IMR-90 (cell line): ENCODE results near the gene THEMIS2. TPM values are rescaled to one million over a fixed set of nuclear protein-coding genes. Genes with fewer than 3 reads are reported as not detected.

ENCODE experiments used
- ATAC-seq: fragments of 200-7000 bp; cut with Tn5 transposase; 2 replicates; pipeline ENCODE4 v1.9.1; 2020; ENCODE audit warnings: low read depth, mild to moderate bottlenecking, moderate library complexity
- BruUV-seq: library from RNA; stranded (reverse); fragments of 400-500 nt; replicated peaks from 2 replicates; lab custom pipeline; 2021; lab: Mats Ljungman, UMichigan
- CTCF ChIA-PET: fragments of 300-600 bp; formaldehyde crosslinking; extraction: SDS; loops from one replicate; lab custom pipeline; 2021; ENCODE audit warnings: antibody characterized with exemption; lab: Yijun Ruan, JAX
- POLR2A ChIA-PET: fragments of 300-600 bp; sonication (Branson Sonifier 250); formaldehyde crosslinking; loops from one replicate; lab custom pipeline; 2022; ENCODE audit warnings: antibody characterized with exemption; ENCODE audit not compliant: unreplicated experiment; lab: Charles Lee
- DNase-seq: peaks from one replicate; pipeline ENCODE4 v3.0.0; 2013
- H2AFZ ChIP-seq: replicated peaks from 2 replicates; pipeline ENCODE3; 2013; ENCODE audit warnings: low read length, mild to moderate bottlenecking; ENCODE audit not compliant: poor library complexity
- H2AK5ac ChIP-seq: 2 replicates; pipeline ENCODE4 v1.6.1; 2013; ENCODE audit warnings: low read depth, low read length, inconsistent platforms
- H2AK9ac ChIP-seq: replicated peaks from 2 replicates; pipeline ENCODE3; 2013; ENCODE audit warnings: mild to moderate bottlenecking, low read depth, low read length, moderate library complexity; ENCODE audit not compliant: poor library complexity
- H2BK120ac ChIP-seq: 2 replicates; pipeline ENCODE4 v1.6.1; 2013; ENCODE audit warnings: low read depth, low read length, inconsistent platforms
- H2BK15ac ChIP-seq: 3 replicates; pipeline ENCODE4 v1.6.1; 2013; ENCODE audit warnings: low read depth, low read length, inconsistent platforms
- H2BK20ac ChIP-seq: 2 replicates; pipeline ENCODE4 v1.6.1; 2013; ENCODE audit warnings: low read depth, mild to moderate bottlenecking, inconsistent platforms, low read length, moderate library complexity
- H2BK5ac ChIP-seq: 2 replicates; pipeline ENCODE4 v1.6.1; 2013; ENCODE audit warnings: mild to moderate bottlenecking, low read depth, low read length, inconsistent platforms; ENCODE audit not compliant: poor library complexity, severe bottlenecking
- H3K14ac ChIP-seq: replicated peaks from 2 replicates; pipeline ENCODE4 v1.6.1; 2013; ENCODE audit warnings: low read depth, low read length, inconsistent platforms
- H3K18ac ChIP-seq: 2 replicates; pipeline ENCODE4 v1.6.1; 2013; ENCODE audit warnings: low read depth, low read length, control low read depth
- H3K23ac ChIP-seq: 2 replicates; pipeline ENCODE4 v1.6.1; 2013; ENCODE audit warnings: low read depth, low read length, inconsistent platforms
- H3K27ac ChIP-seq: 2 replicates; pipeline ENCODE4 v1.5.1; 2013; ENCODE audit warnings: mild to moderate bottlenecking, control low read depth, low read length; ENCODE audit not compliant: insufficient read depth
- H3K27me3 ChIP-seq: 2 replicates; pipeline ENCODE4 v1.6.1; 2013; ENCODE audit warnings: low read length; ENCODE audit not compliant: control insufficient read depth, insufficient read depth
- H3K36me3 ChIP-seq: 2 replicates; pipeline ENCODE4 v1.6.1; 2013; ENCODE audit warnings: low read length, mixed read lengths; ENCODE audit not compliant: control insufficient read depth, insufficient read depth
- H3K4ac ChIP-seq: 2 replicates; pipeline ENCODE4 v1.6.1; 2013; ENCODE audit warnings: low read depth, low read length, inconsistent platforms
- H3K4me1 ChIP-seq: 2 replicates; pipeline ENCODE4 v1.6.1; 2013; ENCODE audit warnings: low read length, mixed read lengths; ENCODE audit not compliant: control insufficient read depth, insufficient read depth
- H3K4me2 ChIP-seq: 2 replicates; pipeline ENCODE4 v1.6.1; 2013; ENCODE audit warnings: low read depth, mild to moderate bottlenecking, control low read depth, low read length, moderate library complexity
- H3K4me3 ChIP-seq: 2 replicates; pipeline ENCODE4 v1.5.1; 2013; ENCODE audit warnings: low read depth, mild to moderate bottlenecking, control low read depth, low read length, moderate library complexity; ENCODE audit not compliant: insufficient read depth
- H3K56ac ChIP-seq: 2 replicates; pipeline ENCODE4 v1.6.1; 2013; ENCODE audit warnings: low read length, inconsistent platforms; ENCODE audit not compliant: insufficient read depth; ENCODE audit errors: extremely low read depth
- H3K79me1 ChIP-seq, 2 experiments: 2 replicates each; pipeline ENCODE4 v1.6.1; 2013; ENCODE audit warnings: low read length in 2 of 2, inconsistent platforms in 1 of 2, low read depth in 1 of 2
- H3K9ac ChIP-seq: 2 replicates; pipeline ENCODE4 v1.6.1; 2013; ENCODE audit warnings: low read depth, low read length, control low read depth
- H3K9me1 ChIP-seq: 2 replicates; pipeline ENCODE4 v1.6.1; 2013; ENCODE audit warnings: low read length, inconsistent platforms; ENCODE audit not compliant: insufficient read depth
- H3K9me3 ChIP-seq: 2 replicates; pipeline ENCODE4 v1.6.1; 2013; ENCODE audit warnings: low read length; ENCODE audit not compliant: control insufficient read depth, insufficient read depth
- H4K20me1 ChIP-seq: 2 replicates; pipeline ENCODE4 v1.6.1; 2013; ENCODE audit warnings: low read length, inconsistent platforms; ENCODE audit not compliant: insufficient read depth
- H4K5ac ChIP-seq: 2 replicates; pipeline ENCODE4 v1.6.1; 2013; ENCODE audit warnings: mild to moderate bottlenecking, low read depth, low read length, control low read depth
- H4K8ac ChIP-seq, 2 experiments: 2 replicates each; pipeline ENCODE4 v1.6.1; 2013; ENCODE audit warnings: low read depth in 2 of 2, low read length in 2 of 2, control low read depth in 1 of 2, inconsistent platforms in 1 of 2
- H4K91ac ChIP-seq: 2 replicates; pipeline ENCODE4 v1.6.1; 2013; ENCODE audit warnings: low read depth, low read length, inconsistent platforms; ENCODE audit not compliant: insufficient read depth
- BHLHE40 ChIP-seq: fragments of 150-350 bp; IDR thresholded peaks from 2 replicates; pipeline ENCODE4 v1.6.1; 2016; ENCODE audit warnings: mild to moderate bottlenecking, low read depth, low read length
- CEBPB ChIP-seq: IDR thresholded peaks from 2 replicates; pipeline ENCODE4 v1.6.1; 2012; ENCODE audit warnings: low read depth, low read length, improper control_type of control experiment
- CHD1 ChIP-seq: IDR thresholded peaks from 2 replicates; pipeline ENCODE4 v1.6.1; 2012; ENCODE audit warnings: low read depth, low read length, improper control_type of control experiment
- CTCF ChIP-seq: conservative IDR thresholded peaks from 2 replicates; pipeline ENCODE4 v1.5.1; 2012; ENCODE audit warnings: mild to moderate bottlenecking, low read depth, low read length, improper control_type of control experiment
- ELK1 ChIP-seq: fragments of 150-350 bp; IDR thresholded peaks from 2 replicates; pipeline ENCODE4 v1.6.1; 2016; ENCODE audit warnings: low read depth, mild to moderate bottlenecking, low read length, moderate library complexity, borderline replicate concordance
- FOS ChIP-seq: fragments of 150-350 bp; IDR thresholded peaks from 2 replicates; pipeline ENCODE4 v1.6.1; 2016; ENCODE audit warnings: low read depth, low read length
- MAFK ChIP-seq: IDR thresholded peaks from 2 replicates; pipeline ENCODE4 v1.6.1; 2012; ENCODE audit warnings: low read depth, low read length, improper control_type of control experiment
- MAZ ChIP-seq: IDR thresholded peaks from 2 replicates; pipeline ENCODE4 v1.6.1; 2012; ENCODE audit warnings: low read depth, mild to moderate bottlenecking, low read length, improper control_type of control experiment, moderate library complexity, borderline replicate concordance
- MXI1 ChIP-seq: IDR thresholded peaks from 2 replicates; pipeline ENCODE4 v1.6.1; 2012; ENCODE audit warnings: low read depth, mild to moderate bottlenecking, low read length, moderate library complexity, borderline replicate concordance
- NFE2L2 ChIP-seq: fragments of 150-350 bp; IDR thresholded peaks from 2 replicates; pipeline ENCODE4 v1.6.1; 2016; ENCODE audit warnings: low read depth, mild to moderate bottlenecking, low read length
- POLR2A ChIP-seq: IDR thresholded peaks from 2 replicates; pipeline ENCODE4 v1.6.1; 2012; ENCODE audit warnings: mild to moderate bottlenecking, low read depth, low read length
- RAD21 ChIP-seq: IDR thresholded peaks from 2 replicates; pipeline ENCODE4 v1.6.1; 2012; ENCODE audit warnings: low read length, improper control_type of control experiment
- RCOR1 ChIP-seq: IDR thresholded peaks from 2 replicates; pipeline ENCODE4 v1.6.1; 2012; ENCODE audit warnings: mild to moderate bottlenecking, low read length, improper control_type of control experiment; ENCODE audit not compliant: insufficient replicate concordance
- RFX5 ChIP-seq: IDR thresholded peaks from 2 replicates; pipeline ENCODE4 v1.8.0; 2012; ENCODE audit warnings: low read depth, mild to moderate bottlenecking, low read length, moderate library complexity
- SMC3 ChIP-seq: fragments of 150-350 bp; IDR thresholded peaks from 2 replicates; pipeline ENCODE4 v1.6.1; 2016; ENCODE audit warnings: low read depth, mild to moderate bottlenecking, antibody characterized with exemption, low read length, moderate library complexity
- USF2 ChIP-seq: fragments of 150-350 bp; IDR thresholded peaks from 2 replicates; pipeline ENCODE4 v1.6.1; 2017; ENCODE audit warnings: mild to moderate bottlenecking, antibody characterized with exemption, low read length, low read depth
- WGBS, 2 experiments: methylation state at CpG; one replicate each; pipeline versions ENCODE4 v1.1.5 to v1.1.7; 2013; ENCODE audit warnings: missing lambda C conversion rate in 2 of 2; ENCODE audit not compliant: insufficient read length in 1 of 2; ENCODE audit errors: extremely low coverage in 2 of 2; 5-methylcytosine and 5-hydroxymethylcytosine counted together
- dilution Hi-C: fragments of 300-500 bp; cut with HindIII; formaldehyde crosslinking; loops from one replicate; pipeline ENCODE4 v1.14.3; 2018; ENCODE audit warnings: low sequenced_read_pairs; ENCODE audit not compliant: unreplicated experiment
- in situ Hi-C: fragments of 300-500 bp; cut with MboI; formaldehyde crosslinking; loops from 3 replicates; pipeline ENCODE4 v1.14.3; 2019; ENCODE audit warnings: low sequenced_read_pairs, inconsistent platforms, mixed read lengths
- intact Hi-C: fragments of 100-400 bp; cut with micrococcal nuclease; formaldehyde crosslinking; loops from 2 replicates; pipeline ENCODE4 v1.10.0; 2022
- polyA plus RNA-seq, 3 experiments: library from polyadenylated mRNA; depleted of rRNA; stranded (reverse); fragments of >200 nt; gene quantifications; 2 replicates each; pipeline ENCODE4 v1.2.3, GENCODE V29; 2012; ENCODE audit warnings: low replicate concordance in 1 of 3
- total RNA-seq: library from RNA; depleted of rRNA; stranded (reverse); fragments of >200 nt; gene quantifications from 2 replicates; pipeline ENCODE4 v1.2.3, GENCODE V29; 2012

THEMIS2 gene
- total and polyA plus RNA-seq, 2 of the 4 experiments (the other 2 are of a cell fraction) = 4.5 to 5.0 TPM

GRCh38 chr1:27886353-27886679, 14.0 kb downstream of the THEMIS2 start:
- no peaks in the 10 kb centered on the region for H3K27me3 ChIP-seq
- no TSS peak for BruUV-seq
- ChIA-PET POLR2A (no interaction called here), CTCF (interaction anchor here (0.9 kb wide), 1 partner anchor 22 kb away, joined by 3 read pairs; no protein-coding TSS in a partner anchor)
- H2AK5ac ChIP-seq = no peak overlapping the region
- ATAC-seq = no peak
- H2BK120ac ChIP-seq = no peak overlapping the region
- no peak overlapping the region for H3K18ac ChIP-seq
- peaks cover 6% of the 10 kb centered on the region; the same call in 1 of the 2 replicates for H3K36me3 ChIP-seq
- no peak overlapping the region for H4K5ac ChIP-seq
- no peak overlapping the region for H3K23ac ChIP-seq
- H2AFZ ChIP-seq = no peak overlapping the region
- H4K8ac ChIP-seq = no peak overlapping the region
- H3K27ac ChIP-seq = no peak overlapping the region
- H4K20me1 ChIP-seq = no peaks in the 10 kb centered on the region
- in situ Hi-C loops = no loop called here
- H2BK5ac ChIP-seq = no peak overlapping the region
- H2BK20ac ChIP-seq = no peak overlapping the region
- dilution Hi-C loops = no loop called here
- H3K9ac ChIP-seq = no peak overlapping the region
- no peaks in the 10 kb centered on the region for H3K4me1 ChIP-seq
- H3K56ac ChIP-seq = no peak overlapping the region
- no peaks in the 10 kb centered on the region for H3K79me1 ChIP-seq
- WGBS, 2 experiments = no CpG with 5 or more reads among the region's 2 CpGs
- no peaks in the 10 kb centered on the region for H3K9me1 ChIP-seq
- no peak overlapping the region for H4K91ac ChIP-seq
- DNase-seq = no peak
- TF ChIP-seq CEBPB (no peak), CHD1 (no peak), USF2 (no peak), FOS (no peak), MXI1 (no peak), RCOR1 (no peak), MAZ (no peak), RAD21 (no peak), CTCF (no peak), RFX5 (no peak), NFE2L2 (no peak), ELK1 (no peak), MAFK (no peak), BHLHE40 (no peak), SMC3 (no peak), POLR2A (no peak)
- no peak overlapping the region for H3K14ac ChIP-seq
- H3K4ac ChIP-seq = no peak overlapping the region
- H3K4me3 ChIP-seq = no peak overlapping the region
- H2BK15ac ChIP-seq = no peak overlapping the region
- H2AK9ac ChIP-seq = no peak overlapping the region
- no peak overlapping the region for H3K4me2 ChIP-seq
- H3K9me3 ChIP-seq = no peaks in the 10 kb centered on the region
- intact Hi-C loops = no loop called here
